HG03196 (cell line): ENCODE measurements around the gene IL1RAPL1.
"Not testable (repeated sequence)": the region's sequence is repeated elsewhere in the genome, so short reads cannot be mapped to it uniquely, and the experiment has no call there.

Source experiments
- ATAC-seq: cut with Tn5 transposase; IDR thresholded peaks from one replicate; pipeline ENCODE4 v1.9.1; 2021; ENCODE audit not compliant: unreplicated experiment

The IL1RAPL1 gene

GRCh38 chrX:29090811-29091210 lies 503.6 kb downstream of the IL1RAPL1 start:
- ATAC-seq, result no peak

- ATAC-seq, result no peak
These were observed 520.0 kb downstream of the IL1RAPL1 start for GRCh38 chrX:29107231-29107630.

GRCh38 chrX:29110041-29110440 lies 522.8 kb downstream of the IL1RAPL1 start:
- ATAC-seq, result no peak

GRCh38 chrX:29113221-29113620 lies 526.0 kb downstream of the IL1RAPL1 start:
- ATAC-seq, result no peak

- not testable (repeated sequence) for ATAC-seq
These were observed 535.6 kb downstream of the IL1RAPL1 start for GRCh38 chrX:29122817-29123216.

GRCh38 chrX:29130905-29131304 lies 543.7 kb downstream of the IL1RAPL1 start:
- no peak for ATAC-seq

- ATAC-seq, result no peak
These were observed 549.7 kb downstream of the IL1RAPL1 start for GRCh38 chrX:29136904-29137303.

- ATAC-seq, result no peak
These were observed 550.8 kb downstream of the IL1RAPL1 start for GRCh38 chrX:29138003-29138402.

- ATAC-seq, result no peak
These were observed 556.1 kb downstream of the IL1RAPL1 start for GRCh38 chrX:29143356-29143755.

- ATAC-seq, result no peak
These were observed 556.5 kb downstream of the IL1RAPL1 start for GRCh38 chrX:29143756-29144155.

GRCh38 chrX:29145316-29145715 lies 558.1 kb downstream of the IL1RAPL1 start:
- no peak for ATAC-seq

- no peak for ATAC-seq
These were observed 561.3 kb downstream of the IL1RAPL1 start for GRCh38 chrX:29148511-29148910.

GRCh38 chrX:29155286-29155685 lies 568.0 kb downstream of the IL1RAPL1 start:
- ATAC-seq, result no peak

GRCh38 chrX:29172880-29173279 lies 585.6 kb downstream of the IL1RAPL1 start:
- ATAC-seq, result no peak

GRCh38 chrX:29187264-29187663 lies 600.0 kb downstream of the IL1RAPL1 start:
- ATAC-seq, result no peak

- no peak for ATAC-seq
These were observed 609.3 kb downstream of the IL1RAPL1 start for GRCh38 chrX:29196501-29196900.

GRCh38 chrX:29215251-29215650 lies 628.0 kb downstream of the IL1RAPL1 start:
- no peak for ATAC-seq

GRCh38 chrX:29225670-29226069 lies 638.4 kb downstream of the IL1RAPL1 start:
- ATAC-seq, result no peak

- no peak for ATAC-seq
These were observed 642.6 kb downstream of the IL1RAPL1 start for GRCh38 chrX:29229802-29230201.

GRCh38 chrX:29231800-29232199 lies 644.6 kb downstream of the IL1RAPL1 start:
- no peak for ATAC-seq

- no peak for ATAC-seq
These were observed 646.4 kb downstream of the IL1RAPL1 start for GRCh38 chrX:29233592-29234183.

- ATAC-seq, result no peak
These were observed 650.7 kb downstream of the IL1RAPL1 start for GRCh38 chrX:29237972-29238371.

- ATAC-seq, result no peak
These were observed 654.6 kb downstream of the IL1RAPL1 start for GRCh38 chrX:29241809-29242208.
